Suprapubic skin (tissue), 4 donors: Measurements from ENCODE around the gene MTX1. TPM values are rescaled to one million over a fixed set of nuclear protein-coding genes. Genes with fewer than 3 reads are reported as not detected.
"Not testable (repeated sequence)": the region's sequence is repeated elsewhere in the genome, so short reads cannot be mapped to it uniquely, and the experiment has no call there.

Experiments
- DNase-seq, 2 donors: peaks; one replicate each; pipeline ENCODE4 v3.0.0-alpha.2; 2019; ENCODE audit warnings: low spot score in 2 of 2
- H3K27ac ChIP-seq: fragments of 200-600 bp; sonication (generic); one replicate; pipeline ENCODE4 v1.5.1; 2019
- H3K27me3 ChIP-seq: fragments of 200-600 bp; sonication (generic); one replicate; pipeline ENCODE4 v1.5.1; 2019
- H3K36me3 ChIP-seq: fragments of 200-600 bp; sonication (generic); one replicate; pipeline ENCODE4 v1.5.1; 2019
- H3K4me1 ChIP-seq: fragments of 200-600 bp; sonication (generic); one replicate; pipeline ENCODE4 v1.5.1; 2019
- H3K4me3 ChIP-seq: fragments of 200-600 bp; sonication (generic); one replicate; pipeline ENCODE4 v1.5.1; 2019; ENCODE audit warnings: mild to moderate bottlenecking
- H3K9me3 ChIP-seq: fragments of 200-600 bp; sonication (generic); one replicate; pipeline ENCODE4 v1.5.1; 2019
- EP300 ChIP-seq: sonication (generic); formaldehyde crosslinking; IDR thresholded peaks from one replicate; pipeline ENCODE4 v1.6.1; 2017; ENCODE audit warnings: antibody characterized with exemption
- POLR2A ChIP-seq, 2 donors: fragments of 450-650 bp; IDR thresholded peaks; one replicate each; pipeline ENCODE4 v1.6.1; 2017; ENCODE audit warnings: antibody characterized with exemption in 2 of 2, mild to moderate bottlenecking in 2 of 2, moderate library complexity in 2 of 2
- POLR2AphosphoS5 ChIP-seq, 3 donors: sonication (generic); formaldehyde crosslinking; IDR thresholded peaks; one replicate each; pipeline ENCODE4 v1.6.1; 2017; ENCODE audit warnings: antibody characterized with exemption in 3 of 3
- WGBS: methylation state at CpG from one replicate; pipeline ENCODE4 v1.1.5; 2018; 5-methylcytosine and 5-hydroxymethylcytosine counted together
- total RNA-seq, 4 donors: library from RNA; depleted of rRNA; stranded (reverse); fragments of >200 nt; gene quantifications; one replicate each; pipeline ENCODE4 v1.1.0, GENCODE V29; 2016
- TF ChIP-seq, protein P1 (sequence below), 2 donors: fragments of 200-600 bp in 1 of 2; fragments of 450-650 bp in 1 of 2; sonication (generic) in 1 of 2; IDR thresholded peaks; one replicate each; pipeline ENCODE4 v1.5.1; 2016 to 2019; ENCODE audit warnings: antibody characterized with exemption in 2 of 2, mild to moderate bottlenecking in 1 of 2, moderate library complexity in 1 of 2

MTX1 gene
- total RNA-seq, 4 donors from 2014 or later = 19.8 to 51.7 (median 36.9) TPM

DNA sequence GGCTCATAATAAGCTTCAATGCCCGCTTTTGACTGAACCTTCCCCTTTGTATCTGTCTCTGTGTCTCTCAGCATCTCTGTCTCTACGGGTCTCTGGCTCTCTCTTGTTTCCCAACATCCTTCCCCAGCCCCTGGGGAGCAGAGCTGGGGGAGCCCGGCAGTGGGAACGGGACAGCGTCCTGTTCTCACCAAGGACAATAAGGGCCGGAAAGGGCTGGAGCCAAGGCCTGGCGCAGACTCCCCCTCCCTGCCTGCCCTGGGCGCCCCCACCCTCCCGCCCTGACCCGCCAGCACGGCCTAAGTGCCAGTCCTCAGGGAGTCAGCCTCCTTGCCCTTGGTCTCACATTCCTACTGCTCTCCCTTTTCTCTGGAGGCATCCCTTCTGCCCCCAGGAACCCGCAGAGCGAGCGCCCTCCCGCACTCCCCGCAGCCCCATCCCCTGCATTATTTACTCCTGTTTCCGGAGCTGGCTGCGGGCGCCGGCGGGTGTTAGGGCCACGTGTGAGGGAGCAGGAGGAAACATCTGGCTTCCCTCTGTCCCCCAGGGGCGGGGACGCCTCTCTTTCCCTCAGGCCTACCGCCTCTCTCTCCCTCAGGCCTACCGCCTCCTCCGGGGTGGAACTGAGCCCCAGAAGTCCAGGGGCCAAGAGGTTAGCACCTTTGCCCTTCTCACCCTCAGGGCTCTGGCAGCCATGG lies 41.9 kb upstream of the MTX1 start:
- no peaks in the 10 kb centered on the region for H3K9me3 ChIP-seq
- H3K4me1 ChIP-seq = peaks cover 16% of the 10 kb centered on the region
- 52% methylated on average over 22 of the region's 27 CpGs for WGBS
- TF ChIP-seq POLR2A (IDR thresholded peaks at IDR 0.05) (no peak), POLR2AphosphoS5 (IDR thresholded peaks at IDR 0.05) (no peak), EP300 (no peak)
- TF ChIP-seq, protein P1, sequence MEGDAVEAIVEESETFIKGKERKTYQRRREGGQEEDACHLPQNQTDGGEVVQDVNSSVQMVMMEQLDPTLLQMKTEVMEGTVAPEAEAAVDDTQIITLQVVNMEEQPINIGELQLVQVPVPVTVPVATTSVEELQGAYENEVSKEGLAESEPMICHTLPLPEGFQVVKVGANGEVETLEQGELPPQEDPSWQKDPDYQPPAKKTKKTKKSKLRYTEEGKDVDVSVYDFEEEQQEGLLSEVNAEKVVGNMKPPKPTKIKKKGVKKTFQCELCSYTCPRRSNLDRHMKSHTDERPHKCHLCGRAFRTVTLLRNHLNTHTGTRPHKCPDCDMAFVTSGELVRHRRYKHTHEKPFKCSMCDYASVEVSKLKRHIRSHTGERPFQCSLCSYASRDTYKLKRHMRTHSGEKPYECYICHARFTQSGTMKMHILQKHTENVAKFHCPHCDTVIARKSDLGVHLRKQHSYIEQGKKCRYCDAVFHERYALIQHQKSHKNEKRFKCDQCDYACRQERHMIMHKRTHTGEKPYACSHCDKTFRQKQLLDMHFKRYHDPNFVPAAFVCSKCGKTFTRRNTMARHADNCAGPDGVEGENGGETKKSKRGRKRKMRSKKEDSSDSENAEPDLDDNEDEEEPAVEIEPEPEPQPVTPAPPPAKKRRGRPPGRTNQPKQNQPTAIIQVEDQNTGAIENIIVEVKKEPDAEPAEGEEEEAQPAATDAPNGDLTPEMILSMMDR (IDR thresholded peaks at IDR 0.05) = no peak
- peak; percentile 78 to 80 for DNase-seq
- no peak overlapping the region for H3K4me3 ChIP-seq
- no peaks in the 10 kb centered on the region for H3K27me3 ChIP-seq
- peaks cover 21% of the 10 kb centered on the region for H3K36me3 ChIP-seq
- peak overlapping the region; percentile 25 for H3K27ac ChIP-seq

DNA sequence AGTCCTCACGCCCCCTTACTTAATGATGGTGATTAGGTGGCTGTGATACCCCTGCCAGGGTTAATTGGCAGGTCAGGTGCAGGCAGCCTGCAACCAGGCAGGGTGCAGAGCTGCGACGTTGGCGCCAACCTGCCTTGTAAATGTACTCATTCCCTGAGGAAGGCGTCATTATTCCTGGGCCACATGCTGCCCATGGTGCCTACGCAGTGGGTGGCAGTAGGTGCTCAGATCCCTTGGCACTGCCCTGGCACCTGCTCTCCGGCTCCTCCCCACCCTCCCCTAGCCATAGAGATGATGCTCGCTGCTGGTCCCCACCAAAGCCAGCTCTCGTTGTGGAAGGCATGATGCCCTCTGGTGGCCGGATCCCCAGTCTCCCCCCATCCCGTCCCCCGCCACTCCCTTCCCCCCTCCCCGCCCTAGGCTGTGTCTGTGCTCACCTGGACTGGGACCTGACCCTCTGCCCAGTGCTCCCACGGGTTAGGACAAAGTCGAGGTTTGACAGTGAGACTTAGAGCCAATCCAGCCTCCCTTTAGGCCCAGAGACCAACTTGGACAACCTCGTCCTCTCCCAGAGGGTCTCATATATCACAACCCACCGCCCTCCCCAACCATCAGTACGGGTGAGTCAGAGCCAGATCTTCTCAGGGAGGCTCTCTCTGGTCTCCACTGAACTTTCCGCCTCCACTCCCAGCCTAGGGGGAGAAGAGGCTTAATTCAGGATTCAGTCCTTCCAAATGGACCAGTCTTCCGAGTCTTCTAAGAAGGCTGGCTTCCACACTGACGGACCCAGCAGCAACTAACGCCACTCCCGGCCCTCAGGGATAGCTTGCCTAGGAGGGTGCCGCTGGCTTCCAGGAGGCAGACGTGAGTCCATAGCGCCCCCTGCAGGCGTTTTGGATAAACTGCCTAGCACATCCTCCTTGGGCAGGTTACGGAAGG lies 41.1 kb upstream of the MTX1 start:
- peak; percentile 93 for DNase-seq
- Histone ChIP-seq H3K36me3 (peaks cover 21% of the 10 kb centered on the region), H3K27me3 (no peaks in the 10 kb centered on the region), H3K27ac (peak overlapping the region; percentile 25), H3K4me1 (peaks cover 23% of the 10 kb centered on the region), H3K4me3 (no peak overlapping the region), H3K9me3 (no peaks in the 10 kb centered on the region)
- 5% methylated on average over 8 of the region's 28 CpGs for WGBS
- TF ChIP-seq POLR2AphosphoS5 (IDR thresholded peaks at IDR 0.05) (no peak), EP300 (no peak)
- TF ChIP-seq, protein P1 (IDR thresholded peaks at IDR 0.05) = peak; percentile 81 to 91

- H3K9me3 ChIP-seq, DNase-seq, H3K27me3 ChIP-seq, H3K4me3 ChIP-seq, H3K27ac ChIP-seq: not testable (repeated sequence)
- WGBS = 37% methylated on average over 4 of the region's 4 CpGs
- Histone ChIP-seq H3K4me1 (peaks cover 26% of the 10 kb centered on the region), H3K36me3 (peaks cover 21% of the 10 kb centered on the region)
These were observed 40.4 kb upstream of the MTX1 start for GRCh38 chr1:155168105-155168445.

DNA sequence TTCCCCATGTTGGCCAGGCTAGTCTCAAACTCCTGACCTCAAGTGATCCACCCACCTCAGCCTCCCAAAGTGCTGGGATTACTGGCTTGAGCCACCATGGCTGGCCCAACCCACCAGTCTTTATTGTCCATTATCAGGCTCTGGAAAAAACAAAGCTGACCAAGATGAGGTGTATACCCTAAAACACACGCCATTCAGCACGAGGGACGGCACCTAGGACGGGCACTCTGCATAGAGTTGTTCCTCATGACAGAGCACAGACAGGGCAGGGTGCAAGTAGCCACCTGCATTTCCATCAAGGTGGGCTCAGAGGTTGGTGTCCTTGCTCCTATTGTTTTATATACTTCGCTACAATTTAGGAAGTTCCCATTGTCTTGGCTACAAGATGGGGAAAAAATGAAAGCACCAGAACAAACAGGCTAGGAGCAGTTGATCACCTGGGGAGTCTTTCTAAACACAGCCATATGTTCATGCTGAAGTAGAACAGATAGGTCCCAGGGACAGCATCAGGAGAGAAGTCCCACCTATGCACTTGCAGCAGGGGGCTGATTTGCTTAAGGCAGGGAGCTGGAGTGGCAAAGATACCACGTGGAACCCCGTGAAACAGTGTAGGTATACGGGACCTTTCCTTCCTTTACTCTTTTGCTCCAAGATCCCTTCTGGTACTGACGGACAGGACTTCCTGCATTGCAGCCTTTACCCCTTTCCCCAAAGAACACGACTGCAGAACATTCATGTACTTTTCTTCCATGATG lies 39.9 kb upstream of the MTX1 start:
- peaks cover 31% of the 10 kb centered on the region for H3K4me1 ChIP-seq
- H3K27me3 ChIP-seq = no peaks in the 10 kb centered on the region
- 83% methylated on average over 10 of the region's 10 CpGs for WGBS
- TF ChIP-seq, protein P1 (IDR thresholded peaks at IDR 0.05) = no peak
- TF ChIP-seq POLR2AphosphoS5 (IDR thresholded peaks at IDR 0.05) (no peak), POLR2A (IDR thresholded peaks at IDR 0.05) (no peak), EP300 (no peak)
- H3K4me3 ChIP-seq = no peak overlapping the region
- H3K36me3 ChIP-seq = peaks cover 21% of the 10 kb centered on the region
- DNase-seq = peak in 1 of 2 donors; percentile 12
- H3K9me3 ChIP-seq = no peaks in the 10 kb centered on the region
- no peak overlapping the region for H3K27ac ChIP-seq

GRCh38 chr1:155169541-155169940 lies 39.0 kb upstream of the MTX1 start:
- peaks cover 8% of the 10 kb centered on the region for H3K27me3 ChIP-seq
- no peak for TF ChIP-seq POLR2A (IDR thresholded peaks at IDR 0.05)
- TF ChIP-seq POLR2AphosphoS5 (IDR thresholded peaks at IDR 0.05) = no peak
- TF ChIP-seq, protein P1 (IDR thresholded peaks at IDR 0.05) = no peak
- no peak for TF ChIP-seq EP300
- peaks cover 21% of the 10 kb centered on the region for H3K36me3 ChIP-seq
- no peak overlapping the region for H3K27ac ChIP-seq
- 59% methylated on average over 5 of the region's 5 CpGs for WGBS
- no peak overlapping the region for H3K4me3 ChIP-seq
- DNase-seq = peak in 1 of 2 donors; percentile 29
- peaks cover 40% of the 10 kb centered on the region for H3K4me1 ChIP-seq
- no peaks in the 10 kb centered on the region for H3K9me3 ChIP-seq
